Kidney epithelial cell (primary cell): ENCODE results near the gene GJB2. TPM values are rescaled to one million over a fixed set of nuclear protein-coding genes. Genes with fewer than 3 reads are reported as not detected.

Experiments
- DNase-seq: peaks from one replicate; pipeline ENCODE4 v3.0.0-alpha.2; 2010; ENCODE audit warnings: low read depth
- H3K27me3 ChIP-seq: 2 replicates; pipeline ENCODE4 v1.6.0; 2011; ENCODE audit warnings: low read length; ENCODE audit not compliant: control insufficient read depth, insufficient read depth
- H3K36me3 ChIP-seq: 2 replicates; pipeline ENCODE4 v1.5.1; 2011; ENCODE audit warnings: low read length; ENCODE audit not compliant: control insufficient read depth, insufficient read depth
- H3K4me3 ChIP-seq: 2 replicates; pipeline ENCODE4 v1.5.1; 2011; ENCODE audit warnings: low read depth, mild to moderate bottlenecking, control low read depth, low read length
- CTCF ChIP-seq: IDR thresholded peaks from 2 replicates; pipeline ENCODE4 v1.5.1; 2011; ENCODE audit warnings: mild to moderate bottlenecking, moderate library complexity, low read length, control low read depth, inconsistent platforms; ENCODE audit not compliant: insufficient read depth, poor library complexity, severe bottlenecking
- total RNA-seq: library from RNA; depleted of rRNA; stranded (reverse); fragments of >200 nt; gene quantifications from 2 replicates; pipeline ENCODE4 v1.2.3, GENCODE V29; 2015

Gene GJB2
- total RNA-seq, 1 donor from 2014 or later, result 8.6 TPM

GRCh38 chr13:20170921-20171320, 21.8 kb downstream of the GJB2 start:
- DNase-seq, result no peak
- peaks cover under 1% of the 10 kb centered on the region for H3K27me3 ChIP-seq
- no peaks in the 10 kb centered on the region for H3K36me3 ChIP-seq

GRCh38 chr13:20168396-20168795, 24.3 kb downstream of the GJB2 start:
- no peak overlapping the region for H3K4me3 ChIP-seq
- TF ChIP-seq CTCF, result no peak
- no peak for DNase-seq
- no peaks in the 10 kb centered on the region for H3K36me3 ChIP-seq
- H3K27me3 ChIP-seq, result peaks cover 2% of the 10 kb centered on the region

More at GRCh38 chr13:20170921-20171320, 21.8 kb downstream of the GJB2 start:
- no peak overlapping the region for H3K4me3 ChIP-seq
- TF ChIP-seq CTCF, result no peak

GRCh38 chr13:20165417-20166257, 27.1 kb downstream of the GJB2 start:
- Histone ChIP-seq H3K27me3 (peaks cover 15% of the 10 kb centered on the region), H3K4me3 (no peak overlapping the region), H3K36me3 (no peaks in the 10 kb centered on the region)
- DNase-seq, result no peak
- TF ChIP-seq CTCF, result no peak

- TF ChIP-seq CTCF, result no peak
- DNase-seq, result no peak
- Histone ChIP-seq H3K36me3 (no peaks in the 10 kb centered on the region), H3K27me3 (peaks cover 25% of the 10 kb centered on the region), H3K4me3 (no peak overlapping the region)
Measured at GRCh38 chr13:20161951-20162300, 30.8 kb downstream of the GJB2 start.

- H3K36me3 ChIP-seq, result no peaks in the 10 kb centered on the region
- no peak for DNase-seq
- no peak for TF ChIP-seq CTCF
- H3K27me3 ChIP-seq, result peaks cover 25% of the 10 kb centered on the region
- H3K4me3 ChIP-seq, result peak overlapping the region; percentile 44
Measured at GRCh38 chr13:20161275-20161950, 31.3 kb downstream of the GJB2 start.
